Activated CD8-positive, alpha-beta memory T cell treated with anti-CD3 and anti-CD28 coated beads for 36 hours (primary cell): ENCODE results near the gene ZMYND8. TPM values are rescaled to one million over a fixed set of nuclear protein-coding genes. Genes with fewer than 3 reads are reported as not detected.
"Not testable (repeated sequence)": the region's sequence is repeated elsewhere in the genome, so short reads cannot be mapped to it uniquely, and the experiment has no call there.

Experiments used
- CTCF ChIA-PET: fragments of 350-600 bp; sonication (Branson Sonifier 250); formaldehyde crosslinking; loops from one replicate; lab custom pipeline; 2021; ENCODE audit warnings: antibody characterized with exemption; lab: Charles Lee
- POLR2A ChIA-PET: fragments of 350-600 bp; sonication (Branson Sonifier 250); formaldehyde crosslinking; loops from one replicate; lab custom pipeline; 2021; ENCODE audit warnings: antibody characterized with exemption; lab: Charles Lee
- total RNA-seq, 2 experiments: library from RNA; stranded (reverse); gene quantifications; one replicate each; pipeline ENCODE4 v1.2.3, GENCODE V29; 2021

Gene ZMYND8
- total RNA-seq, 2 experiments from 2014 or later: 28.7 to 29.1 TPM

DNA sequence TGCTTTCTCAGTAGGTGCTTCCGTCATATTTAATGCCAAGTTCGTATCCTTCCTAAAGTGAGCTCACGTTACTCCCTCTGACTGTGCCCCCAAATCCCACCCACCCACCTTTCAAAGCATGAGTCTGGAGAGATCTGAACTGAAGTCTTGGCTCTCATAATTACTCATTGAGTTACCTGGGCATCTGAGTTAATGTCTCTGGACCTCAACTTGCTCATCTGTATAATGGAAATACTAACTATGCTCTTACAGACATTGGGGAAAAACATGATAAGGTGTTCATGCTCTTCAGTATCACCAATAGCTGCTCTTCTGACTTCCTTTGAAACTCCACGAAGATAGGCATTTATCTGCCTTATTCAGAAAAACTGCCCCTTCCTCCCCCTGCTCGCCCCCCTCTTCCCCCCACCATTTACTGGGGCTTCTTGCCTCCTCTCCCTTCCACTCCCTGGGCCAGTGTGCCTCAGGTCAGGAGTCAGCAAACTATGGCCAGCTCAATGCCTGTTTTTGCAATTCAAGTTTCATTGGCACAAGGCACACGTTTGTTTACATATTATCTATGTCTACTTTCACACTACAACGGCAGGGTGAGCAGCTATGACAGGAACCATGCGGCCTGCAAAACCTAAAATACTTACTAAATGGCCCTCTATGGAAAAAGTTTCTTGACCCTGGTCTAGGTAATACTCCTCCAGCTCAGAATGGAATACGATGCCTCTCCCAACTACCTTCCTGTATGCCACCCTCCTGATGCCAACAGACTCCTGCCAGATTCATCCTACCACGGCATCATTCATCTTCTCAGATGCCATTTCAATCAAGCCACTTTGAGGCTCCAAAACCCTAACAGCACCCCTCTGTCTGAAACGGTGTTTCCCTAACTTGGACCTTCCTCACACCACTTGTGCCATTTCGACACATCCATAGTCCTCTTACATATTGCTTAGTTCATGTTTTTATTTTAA lies 138.7 kb downstream of the ZMYND8 start:
- ChIA-PET CTCF (interaction anchor here (0.6 to 1.7 kb wide), 5 partner anchors 10 to 1779 kb away, joined by 3 to 8 read pairs (median 4); no protein-coding TSS in a partner anchor), POLR2A (no interaction called here)

DNA sequence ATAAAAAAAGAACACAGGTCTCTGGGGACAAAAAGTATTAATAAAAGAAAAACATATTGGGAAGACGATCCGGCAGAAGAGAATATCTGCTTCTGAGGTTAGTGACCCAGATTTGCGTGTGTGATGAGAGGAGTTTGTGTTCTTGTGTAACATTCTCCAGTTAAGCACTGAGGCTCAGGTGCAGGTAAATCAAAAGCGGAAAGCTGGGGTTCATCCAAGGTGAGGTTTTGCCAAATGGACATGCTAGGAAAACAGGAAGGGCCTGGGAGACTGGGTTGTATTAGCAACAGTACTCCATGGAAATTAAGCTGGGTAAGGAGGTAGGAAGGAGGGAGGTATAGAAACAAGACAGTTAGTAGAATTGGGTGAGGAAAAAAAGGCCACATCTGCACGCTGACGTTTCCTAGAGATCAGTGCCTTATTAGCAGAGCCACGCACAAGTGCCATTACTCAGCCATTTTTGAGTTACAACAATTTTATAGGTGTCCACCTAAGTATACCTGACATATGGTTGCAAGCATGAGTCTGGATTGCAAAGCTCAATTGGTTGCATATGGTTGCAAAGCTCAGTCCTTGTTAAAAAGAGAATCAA lies 139.6 kb downstream of the ZMYND8 start:
- CTCF ChIA-PET: interaction anchor here (0.6 to 1.7 kb wide), 5 partner anchors 9 to 1780 kb away, joined by 3 to 8 read pairs (median 4); no protein-coding TSS in a partner anchor
- POLR2A ChIA-PET: no interaction called here

DNA sequence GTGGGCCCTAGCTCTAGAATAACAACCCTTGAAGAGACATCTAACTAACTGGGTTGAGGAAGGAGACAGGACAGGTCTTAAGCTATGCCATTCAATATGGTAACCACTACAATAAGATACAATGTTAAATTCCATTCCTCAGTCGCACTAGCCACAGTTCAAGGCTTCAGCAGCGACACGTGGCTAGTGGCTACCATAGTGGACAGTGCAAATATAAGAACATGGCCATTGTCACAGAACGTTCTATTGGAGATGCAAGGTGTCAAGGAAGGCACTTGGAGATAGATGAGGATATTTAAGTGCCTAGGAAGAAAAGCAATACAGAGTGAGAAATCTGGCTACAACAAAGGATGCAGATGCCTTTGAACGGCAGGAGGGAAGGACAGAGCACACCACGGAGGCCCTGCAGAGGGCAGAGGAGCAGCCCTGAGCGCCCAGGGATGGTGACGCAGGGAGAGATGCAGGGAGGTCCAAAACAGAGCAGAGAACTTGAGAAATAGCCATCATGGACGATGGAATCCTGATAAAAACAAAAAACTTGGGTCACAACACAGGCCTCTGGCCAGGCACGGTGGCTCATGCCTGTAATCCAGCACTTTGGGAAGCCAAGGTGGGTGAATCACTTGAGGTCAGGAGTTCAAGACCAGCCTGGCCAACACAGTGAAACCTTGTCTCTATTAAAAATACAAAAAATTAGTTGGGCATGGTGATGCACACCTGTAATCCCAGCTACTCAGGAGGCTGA lies 140.7 kb downstream of the ZMYND8 start:
- CTCF ChIA-PET: interaction anchor here (0.6 to 1.7 kb wide), 3 partner anchors 8 to 615 kb away, joined by 3 to 4 read pairs (median 3); no protein-coding TSS in a partner anchor
- POLR2A ChIA-PET: no interaction called here

DNA sequence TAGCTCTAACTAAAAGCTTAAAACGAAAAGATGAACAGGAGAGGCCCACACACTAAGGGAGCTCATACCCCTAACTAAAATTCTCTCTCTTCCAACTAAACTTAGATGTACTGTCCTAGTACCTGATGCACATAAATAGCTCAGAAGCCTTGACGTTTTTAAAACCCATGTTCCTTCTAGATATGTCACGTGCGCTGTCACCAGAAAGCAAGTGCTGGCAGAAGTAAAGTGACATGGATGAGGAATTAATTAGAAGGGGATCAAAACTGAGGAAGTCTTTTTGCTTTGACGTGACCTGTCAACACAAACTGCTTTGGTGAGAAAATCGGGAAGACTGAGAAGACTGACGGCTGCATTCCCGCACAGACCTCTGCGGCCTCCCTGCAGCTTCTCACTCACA lies 142.5 kb downstream of the ZMYND8 start:
- ChIA-PET POLR2A (no interaction called here), CTCF (interaction anchor here (0.8 to 1.0 kb wide), 2 partner anchors 8 to 170 kb away, joined by 3 to 6 read pairs; no protein-coding TSS in a partner anchor)

DNA sequence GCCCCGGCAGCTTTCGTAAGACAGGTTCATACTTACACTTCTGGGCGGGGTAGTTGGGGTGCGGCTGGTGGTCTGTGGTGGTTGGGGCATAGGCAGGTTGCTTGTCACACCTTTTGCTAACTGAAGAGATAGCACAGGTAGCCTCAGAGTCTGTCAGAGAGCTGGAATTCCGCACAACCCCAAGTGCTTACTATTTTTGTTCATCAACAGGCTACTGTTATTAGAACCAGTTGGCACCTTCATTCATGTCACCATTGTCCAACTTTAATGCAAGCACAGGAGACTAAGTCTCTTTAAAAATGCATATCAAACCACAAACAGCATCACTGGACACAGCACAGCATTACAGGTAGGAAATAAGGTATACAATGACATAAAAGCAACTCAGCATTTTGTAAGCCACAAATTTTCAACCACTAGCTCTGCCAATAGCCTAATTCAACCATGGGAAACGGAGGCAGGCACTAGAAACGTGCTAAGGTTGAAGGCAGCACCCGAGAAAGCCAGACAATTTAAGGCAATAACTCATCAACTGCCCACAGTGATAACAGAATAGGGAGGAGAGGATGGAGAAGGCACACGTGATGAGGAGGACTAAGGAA lies 143.8 kb downstream of the ZMYND8 start:
- POLR2A ChIA-PET: no interaction called here
- CTCF ChIA-PET: interaction anchor here (1.0 kb wide), 1 partner anchor 171 kb away, joined by 6 read pairs; no protein-coding TSS in a partner anchor

DNA sequence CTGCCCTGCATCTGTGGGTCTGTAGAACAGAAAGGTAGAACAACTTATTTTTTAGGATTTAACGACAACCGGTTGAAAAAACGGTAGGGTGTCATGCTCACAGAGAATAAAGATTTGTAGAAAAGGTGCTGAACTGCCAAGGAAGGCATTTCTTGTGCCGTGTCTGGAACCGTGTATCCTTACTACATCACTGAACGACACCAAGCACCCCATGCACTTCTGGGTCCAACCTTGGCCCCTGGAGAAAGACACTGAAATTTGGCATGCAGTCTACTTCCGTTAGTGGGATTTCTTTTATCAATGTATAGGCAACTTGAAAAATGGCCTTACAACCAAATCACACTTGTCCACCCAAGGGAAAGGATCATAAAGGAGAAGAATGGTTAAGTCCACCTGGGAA lies 145.5 kb downstream of the ZMYND8 start:
- CTCF ChIA-PET: no interaction called here

DNA sequence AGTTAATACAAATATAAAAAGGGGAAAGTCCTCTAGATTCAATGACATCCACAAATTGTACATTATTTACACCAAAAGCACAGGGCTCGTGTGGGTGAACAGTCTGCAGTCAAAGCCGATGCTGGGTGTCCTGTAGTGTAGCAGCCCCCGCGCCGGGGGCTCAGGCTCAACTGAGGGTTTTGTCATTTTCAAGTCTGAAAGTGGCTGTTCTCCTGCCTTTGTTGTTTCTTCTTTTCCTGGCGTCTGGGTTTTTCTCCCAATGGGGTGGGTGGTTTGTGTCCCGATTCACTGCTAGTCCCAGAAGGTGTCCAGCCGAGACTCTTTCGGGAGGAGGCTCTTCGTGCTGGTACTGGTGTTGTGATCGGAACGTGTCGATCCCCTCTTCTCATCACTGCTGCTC lies 146.0 kb downstream of the ZMYND8 start:
- POLR2A ChIA-PET: no interaction called here
- CTCF ChIA-PET: no interaction called here

More for the DNA sequence above, 145.5 kb downstream of the ZMYND8 start:
- POLR2A ChIA-PET: no interaction called here

DNA sequence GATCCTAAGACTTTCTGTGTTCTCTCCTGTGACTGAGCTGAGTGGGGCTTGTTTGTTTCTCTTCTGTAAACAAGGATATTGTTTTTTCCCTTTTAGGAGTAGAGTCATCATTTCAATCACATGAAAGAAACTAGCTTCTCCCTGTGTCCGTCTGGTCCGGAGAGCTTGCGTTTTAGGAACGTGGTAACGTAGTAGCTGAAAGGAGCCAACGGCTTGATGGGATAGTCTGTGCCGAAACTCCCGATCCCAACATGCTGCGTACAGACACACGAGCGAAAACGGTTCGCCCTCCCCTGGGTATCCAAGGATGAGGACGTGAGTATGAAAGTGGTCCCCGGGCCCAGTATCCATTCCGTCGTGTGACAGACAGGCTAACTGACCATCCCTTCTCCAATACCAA lies 146.5 kb downstream of the ZMYND8 start:
- CTCF ChIA-PET: no interaction called here
- POLR2A ChIA-PET: no interaction called here

DNA sequence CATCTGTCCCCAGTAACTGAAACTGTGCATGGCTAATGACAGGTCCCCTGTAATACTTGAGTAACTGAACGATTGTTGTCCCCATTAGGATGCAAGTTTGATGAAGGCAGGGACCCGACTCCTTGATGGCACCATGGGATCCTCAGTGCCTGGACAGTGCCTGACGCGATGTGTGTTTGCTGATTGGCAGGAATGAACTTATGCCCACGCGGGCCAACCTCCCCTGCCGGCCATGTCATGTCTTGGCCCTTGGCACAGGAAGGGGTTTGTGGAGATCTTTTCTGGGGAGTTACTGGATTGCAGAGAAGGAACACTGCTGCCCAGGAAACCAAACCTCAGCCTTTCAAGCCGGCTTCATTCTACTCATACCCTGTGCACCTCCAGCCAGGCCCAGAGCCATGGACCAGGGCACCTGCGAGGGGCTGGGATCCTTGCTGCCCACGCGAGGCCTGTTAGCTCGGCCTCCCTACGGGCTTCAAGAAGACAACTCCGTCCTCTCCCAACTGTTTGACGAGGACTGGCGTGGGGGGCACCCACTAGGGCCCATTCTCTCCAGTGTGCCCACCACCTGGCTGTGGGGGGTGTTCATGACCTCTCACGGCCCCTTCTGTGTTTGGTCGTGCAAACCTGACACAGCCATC lies 147.8 kb downstream of the ZMYND8 start:
- ChIA-PET POLR2A (no interaction called here), CTCF (interaction anchor here (1.5 kb wide), 1 partner anchor 8 kb away, joined by 4 read pairs; no protein-coding TSS in a partner anchor)

DNA sequence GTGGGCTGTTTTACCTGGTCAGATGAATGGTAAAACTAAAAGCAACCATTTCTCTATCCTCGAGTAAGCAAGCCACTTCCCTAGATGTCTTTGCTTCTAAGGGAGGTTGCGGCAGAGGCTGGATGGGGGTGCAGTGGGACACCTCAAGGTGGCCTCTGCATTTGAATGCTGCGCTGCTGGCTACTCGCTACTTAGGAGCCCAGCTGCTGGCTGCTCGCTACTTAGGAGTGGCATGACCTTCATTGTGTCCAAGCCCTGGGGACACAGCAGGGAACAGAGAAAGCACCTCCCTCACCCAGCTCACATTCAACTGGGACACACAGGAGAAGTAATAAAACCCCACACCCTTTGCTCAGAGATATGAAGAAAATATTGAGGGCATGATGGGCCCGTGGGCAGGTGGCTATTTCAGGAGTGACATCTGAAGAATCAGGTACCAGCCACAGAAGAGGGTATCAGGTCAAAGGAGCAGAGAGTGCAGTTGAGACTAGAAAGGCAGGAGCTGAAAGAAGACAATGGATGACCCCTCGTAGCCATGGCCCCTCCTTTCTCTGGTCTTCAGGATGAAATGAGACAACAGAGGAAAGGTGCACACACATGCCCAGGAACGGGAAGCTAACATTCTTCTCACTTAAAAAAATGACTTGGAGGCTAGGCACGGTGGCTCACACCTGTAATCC lies 149.4 kb downstream of the ZMYND8 start:
- POLR2A ChIA-PET: no interaction called here
- CTCF ChIA-PET: interaction anchor here (0.6 to 1.5 kb wide), 4 partner anchors 10 to 177 kb away, joined by 3 to 5 read pairs (median 4); no protein-coding TSS in a partner anchor

DNA sequence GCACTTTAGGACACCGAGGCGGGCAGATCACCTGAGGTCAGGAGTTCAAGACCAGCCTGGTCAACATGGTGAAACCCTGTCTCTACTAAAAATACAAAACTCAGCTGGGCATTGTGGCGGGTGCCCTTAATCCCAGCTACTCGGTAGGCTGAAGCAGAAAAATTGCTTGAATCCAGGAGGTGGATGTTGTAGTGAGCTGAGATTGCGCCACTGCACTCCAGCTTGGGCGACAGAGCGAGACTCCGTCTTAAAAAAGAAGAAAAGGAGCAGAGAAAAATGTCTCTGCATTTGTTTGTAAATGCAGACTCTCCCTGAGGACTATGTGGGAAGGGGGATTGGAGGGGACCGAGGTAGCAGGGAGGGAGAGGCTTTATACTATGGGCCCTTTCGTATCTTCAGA lies 149.9 kb downstream of the ZMYND8 start:
- CTCF ChIA-PET: interaction anchor here (1.0 to 1.8 kb wide), 4 partner anchors 10 to 177 kb away, joined by 3 to 11 read pairs (median 4); no protein-coding TSS in a partner anchor
- POLR2A ChIA-PET: not testable (repeated sequence)

DNA sequence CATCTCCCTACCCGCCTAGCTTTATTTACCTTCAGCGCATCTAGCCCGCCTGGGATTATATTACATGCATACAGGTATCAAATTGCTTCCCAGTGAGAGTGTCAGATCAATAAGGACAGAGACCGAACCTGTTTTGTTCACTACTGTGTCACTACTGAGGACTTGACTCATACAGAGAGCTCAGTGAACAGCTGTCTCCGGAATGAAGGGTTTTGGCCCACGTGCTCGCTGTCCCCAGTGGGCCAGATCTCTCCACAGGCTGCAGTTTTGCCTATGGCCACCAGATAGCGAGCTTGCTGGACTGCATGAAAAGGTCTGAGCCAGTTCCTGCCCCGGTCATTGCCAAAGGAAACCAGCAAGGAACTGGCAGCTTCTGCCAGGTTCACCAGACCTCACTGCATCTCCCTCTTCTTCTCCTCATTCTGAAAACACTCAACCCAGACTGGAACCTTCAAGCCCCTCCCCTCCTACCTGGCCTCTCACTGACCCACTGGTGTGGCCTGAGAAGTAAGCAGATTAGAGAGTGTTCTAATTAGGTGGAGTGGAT lies 150.8 kb downstream of the ZMYND8 start:
- ChIA-PET POLR2A (no interaction called here), CTCF (interaction anchor here (0.8 to 1.9 kb wide), 8 partner anchors 8 to 178 kb away, joined by 3 to 11 read pairs (median 4); no protein-coding TSS in a partner anchor)

DNA sequence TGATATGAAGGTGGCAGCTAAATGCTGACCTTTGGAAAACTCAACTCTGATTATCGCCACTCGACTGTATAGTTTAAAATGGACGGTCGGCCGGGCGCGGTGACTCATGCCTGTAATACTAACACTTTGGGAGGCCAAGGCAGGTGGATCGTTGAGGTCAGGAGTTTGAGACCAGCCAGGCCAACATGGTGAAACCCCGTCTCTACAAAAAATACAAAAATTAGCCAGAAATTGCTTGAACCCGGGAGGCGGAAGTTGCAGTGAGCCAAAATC lies 151.7 kb downstream of the ZMYND8 start:
- POLR2A ChIA-PET: not testable (repeated sequence)
- CTCF ChIA-PET: interaction anchor here (1.4 to 1.9 kb wide), 4 partner anchors 8 to 179 kb away, joined by 4 to 11 read pairs (median 6); no protein-coding TSS in a partner anchor

DNA sequence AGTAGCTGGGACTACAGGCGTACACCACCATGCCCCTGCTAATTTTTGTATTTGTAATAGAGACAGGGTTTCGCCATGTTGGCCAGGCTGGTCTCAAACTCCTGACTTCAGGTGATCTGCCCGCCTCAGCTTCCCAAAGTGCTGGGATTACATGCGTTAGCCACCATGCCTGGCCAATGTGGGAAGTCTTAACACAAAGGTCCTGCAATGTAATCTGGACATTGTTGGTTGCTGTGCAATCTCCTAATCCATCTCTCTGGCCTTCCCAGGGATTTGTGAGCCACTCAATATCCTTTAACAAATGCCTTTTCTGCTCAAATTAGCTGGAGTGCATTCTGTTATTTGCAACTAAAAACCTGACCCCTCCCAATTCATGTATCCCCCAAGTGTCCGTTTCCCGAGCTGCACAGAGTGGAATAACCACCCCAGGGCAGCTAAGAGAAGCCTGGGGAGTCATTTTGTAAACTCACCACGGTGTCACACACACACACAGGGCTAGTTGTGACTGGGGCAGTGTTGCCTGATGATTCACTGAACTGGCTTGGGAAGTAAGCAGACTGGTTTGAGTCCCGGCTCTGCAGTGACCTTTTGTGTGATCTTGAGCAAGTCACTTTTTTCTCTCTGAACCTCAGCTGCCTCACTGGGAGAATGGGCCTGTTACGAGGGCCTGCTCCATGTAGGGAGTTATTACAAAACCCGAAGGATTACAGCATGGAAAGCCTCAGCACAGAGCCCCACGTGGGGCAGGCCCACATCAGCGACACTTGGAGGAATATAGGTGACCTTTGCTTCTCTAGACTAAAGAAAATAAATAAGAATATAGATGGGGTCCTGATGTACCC lies 152.3 kb downstream of the ZMYND8 start:
- ChIA-PET POLR2A (no interaction called here), CTCF (interaction anchor here (0.8 to 1.9 kb wide), 3 partner anchors 7 to 180 kb away, joined by 3 to 8 read pairs (median 4); no protein-coding TSS in a partner anchor)

DNA sequence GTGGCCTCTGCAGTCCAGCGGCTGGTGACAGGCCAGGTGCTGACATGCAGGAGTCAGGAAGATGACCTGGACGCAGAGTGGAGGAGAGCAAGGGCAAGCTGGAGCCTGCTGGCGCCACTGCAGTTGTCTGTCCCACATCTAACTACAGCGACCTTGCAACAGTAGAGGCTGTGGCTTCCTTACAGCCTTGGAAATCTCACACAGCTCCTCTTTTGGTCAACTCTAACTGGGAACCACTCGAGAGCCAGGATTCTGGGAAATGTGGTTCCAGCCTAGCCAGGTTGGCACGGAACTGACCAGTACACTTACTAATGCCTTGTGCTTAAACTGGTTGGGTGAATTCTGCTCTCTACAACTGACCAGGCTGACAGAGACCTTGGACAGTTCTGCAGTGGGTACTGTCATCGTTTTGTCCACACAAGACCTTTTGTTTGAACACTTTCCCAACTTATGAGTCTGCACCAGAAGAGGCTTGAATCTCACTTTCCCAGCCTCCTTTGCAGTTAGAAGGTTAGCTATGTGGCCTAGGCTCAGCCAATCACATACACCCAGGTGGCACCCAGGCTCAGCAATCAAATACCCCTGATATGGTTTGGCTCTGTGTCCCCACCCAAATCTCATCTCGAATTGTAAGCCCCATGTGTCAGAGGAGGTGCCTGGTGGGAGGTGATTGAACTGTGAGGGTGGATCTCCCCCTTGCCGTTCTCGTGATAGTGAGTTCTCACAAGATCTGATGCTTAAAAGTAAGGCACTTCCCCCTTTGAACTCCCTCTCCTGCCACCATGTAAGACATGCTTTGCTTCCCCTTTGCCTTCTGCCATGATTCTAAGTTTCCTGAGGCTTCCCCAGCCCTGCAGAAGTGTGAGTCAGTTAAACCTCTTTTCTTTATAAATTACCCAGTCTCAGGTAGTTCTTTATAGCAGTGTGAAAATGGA lies 153.5 kb downstream of the ZMYND8 start:
- POLR2A ChIA-PET: interaction anchor here (0.6 kb wide), 1 partner anchor 285 kb away, joined by 7 read pairs; no protein-coding TSS in a partner anchor
- CTCF ChIA-PET: interaction anchor here (0.6 to 0.9 kb wide), 2 partner anchors 9 to 181 kb away, joined by 3 to 5 read pairs; no protein-coding TSS in a partner anchor
